ENCODE data around the gene FBXL20.

The FBXL20 gene

GRCh38 chr17:39213852-39214251, 187.6 kb downstream of the FBXL20 start:
- Mint-ChIP-seq H3K4me3 (no peak overlapping the region), H3K9me3 (no peaks in the 10 kb centered on the region), H3K36me3 (ENCODE audit: low read depth) (no peaks in the 10 kb centered on the region), H3K4me1 (ENCODE audit: low read depth) (peaks cover 8% of the 10 kb centered on the region), H3K27me3 (ENCODE audit: low read depth) (peaks cover 31% of the 10 kb centered on the region), H3K27ac (no peak overlapping the region)
- no peak for DNase-seq (ENCODE audit: low spot score)

DNA sequence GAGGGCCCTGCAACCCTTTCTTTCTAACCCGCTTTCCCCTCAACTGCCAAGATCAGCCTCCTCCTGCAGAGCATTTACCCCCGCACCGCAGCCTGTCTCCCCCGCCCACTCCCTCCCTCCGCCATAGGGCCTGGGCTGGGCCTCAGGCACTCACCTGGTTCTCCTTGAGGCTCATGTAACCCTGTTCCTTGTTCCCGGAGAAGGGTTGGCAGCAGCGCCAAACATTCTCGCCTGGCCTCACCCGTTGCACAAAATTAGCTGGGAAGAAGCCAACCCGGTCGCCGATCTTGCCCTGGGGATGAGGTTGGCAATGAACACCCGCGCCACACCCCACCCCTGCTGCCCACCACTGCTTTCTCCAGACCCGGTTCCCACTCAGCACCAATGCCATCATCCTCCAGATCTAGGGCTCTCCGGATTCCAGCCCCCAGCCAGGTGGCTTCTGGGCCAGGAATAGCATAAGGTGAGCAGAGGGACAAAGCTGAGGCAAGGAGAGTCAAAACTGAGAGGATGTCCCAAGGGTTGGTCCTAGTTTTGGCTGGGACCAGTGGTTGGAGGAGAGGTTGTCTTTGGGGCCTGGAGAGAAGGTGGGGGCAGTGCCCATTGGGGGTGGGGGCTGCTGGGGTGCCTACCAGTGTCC, 188.5 kb downstream of the FBXL20 start:
- no peak overlapping the region for H3K4me3 Mint-ChIP-seq
- peaks cover 24% of the 10 kb centered on the region for H3K27me3 Mint-ChIP-seq (ENCODE audit: low read depth)

GRCh38 chr17:39212195-39212810, 189.1 kb downstream of the FBXL20 start:
- H3K4me1 Mint-ChIP-seq (ENCODE audit: low read depth): peaks cover 9% of the 10 kb centered on the region
- no peak overlapping the region for H3K4me3 Mint-ChIP-seq
- peaks cover 22% of the 10 kb centered on the region for H3K27me3 Mint-ChIP-seq (ENCODE audit: low read depth)
- H3K36me3 Mint-ChIP-seq (ENCODE audit: low read depth): no peaks in the 10 kb centered on the region
- H3K9me3 Mint-ChIP-seq: no peaks in the 10 kb centered on the region
- no peak overlapping the region for H3K27ac Mint-ChIP-seq
- DNase-seq (ENCODE audit: low spot score): no peak

More for the DNA sequence above, 188.5 kb downstream of the FBXL20 start:
- DNase-seq (ENCODE audit: low spot score): no peak
- H3K27ac Mint-ChIP-seq: no peak overlapping the region
- H3K9me3 Mint-ChIP-seq: no peaks in the 10 kb centered on the region
- H3K36me3 Mint-ChIP-seq (ENCODE audit: low read depth): no peaks in the 10 kb centered on the region
- H3K4me1 Mint-ChIP-seq (ENCODE audit: low read depth): peaks cover 9% of the 10 kb centered on the region

DNA sequence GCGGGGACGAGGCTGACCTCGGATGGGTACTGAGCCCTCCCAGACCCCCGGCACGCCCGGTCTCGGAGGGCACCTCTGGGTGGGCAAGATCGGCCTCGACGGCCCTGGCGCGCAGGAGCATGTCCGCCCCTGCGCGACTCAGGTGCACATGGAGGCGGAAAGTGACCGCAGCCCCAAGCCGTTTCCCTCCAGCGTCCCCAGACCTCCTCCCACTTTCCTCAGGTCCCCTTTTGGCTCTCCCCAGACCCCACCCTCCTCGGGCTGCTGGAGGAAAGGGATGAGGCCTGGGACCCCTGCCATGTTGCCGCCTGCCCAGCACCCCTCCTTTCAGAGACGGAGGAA, 191.4 kb downstream of the FBXL20 start:
- peaks cover 9% of the 10 kb centered on the region for H3K27me3 Mint-ChIP-seq (ENCODE audit: low read depth)
- no peak for DNase-seq (ENCODE audit: low spot score)
- peaks cover 2% of the 10 kb centered on the region for H3K36me3 Mint-ChIP-seq (ENCODE audit: low read depth)
- no peak overlapping the region for H3K27ac Mint-ChIP-seq
- H3K4me3 Mint-ChIP-seq: peak overlapping the region; percentile 59
- no peaks in the 10 kb centered on the region for H3K9me3 Mint-ChIP-seq
- peaks cover 12% of the 10 kb centered on the region for H3K4me1 Mint-ChIP-seq (ENCODE audit: low read depth)

DNA sequence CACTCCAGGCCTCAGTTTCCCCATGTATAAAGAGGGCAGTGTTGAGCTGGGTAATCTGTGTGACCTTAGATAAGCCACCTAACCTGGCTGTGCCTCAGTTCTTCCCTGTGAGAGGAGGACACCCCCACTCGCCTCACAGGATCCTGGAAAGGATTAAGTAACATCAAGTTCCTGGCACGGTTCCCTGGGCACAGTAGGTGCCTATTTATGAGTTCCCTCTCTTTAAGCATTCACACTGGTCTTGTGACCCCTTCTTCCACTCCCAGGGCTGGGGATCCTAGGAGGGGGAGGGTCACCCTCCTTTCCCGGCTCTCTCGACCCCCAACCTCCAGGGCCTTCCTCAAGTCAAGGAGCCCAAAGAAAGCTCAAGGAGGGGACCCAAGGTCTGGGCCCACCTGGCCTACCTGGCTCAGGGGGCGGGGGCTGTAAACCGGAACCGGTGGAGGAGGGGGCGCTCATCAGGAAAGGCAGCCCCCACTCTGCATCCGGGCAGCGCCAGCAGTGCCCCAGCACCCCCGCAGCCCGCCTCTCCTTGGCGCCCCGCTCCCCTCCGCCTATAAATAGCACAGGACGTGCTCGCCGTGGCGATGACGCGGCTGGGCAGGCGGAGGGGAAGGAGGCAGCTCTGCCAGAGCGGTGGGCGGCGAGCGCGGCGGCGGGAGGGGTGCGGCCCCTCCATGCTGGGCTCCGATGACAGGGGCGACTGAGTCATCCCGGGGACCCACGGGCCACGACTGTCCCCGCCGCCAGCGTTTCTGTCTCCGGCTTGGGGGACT, 191.9 kb downstream of the FBXL20 start:
- peaks cover 7% of the 10 kb centered on the region for H3K36me3 Mint-ChIP-seq (ENCODE audit: low read depth)
- peak overlapping the region; percentile 32 for H3K4me3 Mint-ChIP-seq
- H3K27ac Mint-ChIP-seq: no peak overlapping the region
- H3K27me3 Mint-ChIP-seq (ENCODE audit: low read depth): peaks cover 9% of the 10 kb centered on the region
- H3K9me3 Mint-ChIP-seq: no peaks in the 10 kb centered on the region
- peak; percentile 77 for DNase-seq (ENCODE audit: low spot score)
- H3K4me1 Mint-ChIP-seq (ENCODE audit: low read depth): peaks cover 12% of the 10 kb centered on the region

DNA sequence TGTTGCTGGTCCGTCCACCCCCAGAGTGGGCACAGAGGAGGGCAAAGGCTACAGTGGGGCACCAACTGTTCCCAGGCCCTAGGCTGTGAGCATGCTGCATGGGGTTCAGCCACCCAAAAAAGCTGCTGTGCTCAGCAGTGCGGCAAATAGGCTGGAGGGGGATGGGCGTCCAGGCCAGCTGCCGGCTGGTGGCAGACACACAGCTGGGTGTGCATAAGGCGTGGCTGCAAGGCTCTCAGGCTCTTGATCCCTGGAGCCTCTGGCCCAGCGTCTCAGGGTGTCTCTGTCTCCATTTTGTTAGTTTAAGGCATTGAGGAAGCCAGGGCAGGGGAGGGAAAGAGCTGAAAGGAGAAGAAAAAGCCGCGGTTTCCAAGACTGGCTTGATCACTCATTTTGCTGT, 192.5 kb downstream of the FBXL20 start:
- H3K27ac Mint-ChIP-seq: no peak overlapping the region

GRCh38 chr17:39208136-39208535, 193.3 kb downstream of the FBXL20 start:
- H3K27me3 Mint-ChIP-seq (ENCODE audit: low read depth): peaks cover 9% of the 10 kb centered on the region
- H3K9me3 Mint-ChIP-seq: no peaks in the 10 kb centered on the region
- no peak for DNase-seq (ENCODE audit: low spot score)
- no peak overlapping the region for H3K27ac Mint-ChIP-seq
- peaks cover 17% of the 10 kb centered on the region for H3K4me1 Mint-ChIP-seq (ENCODE audit: low read depth)
- H3K36me3 Mint-ChIP-seq (ENCODE audit: low read depth): peaks cover 18% of the 10 kb centered on the region
- H3K4me3 Mint-ChIP-seq: no peak overlapping the region

More for the DNA sequence above, 192.5 kb downstream of the FBXL20 start:
- Mint-ChIP-seq H3K9me3 (no peaks in the 10 kb centered on the region), H3K27me3 (ENCODE audit: low read depth) (peaks cover 9% of the 10 kb centered on the region), H3K4me3 (no peak overlapping the region), H3K36me3 (ENCODE audit: low read depth) (peaks cover 12% of the 10 kb centered on the region), H3K4me1 (ENCODE audit: low read depth) (peaks cover 15% of the 10 kb centered on the region)
- DNase-seq (ENCODE audit: low spot score): no peak

DNA sequence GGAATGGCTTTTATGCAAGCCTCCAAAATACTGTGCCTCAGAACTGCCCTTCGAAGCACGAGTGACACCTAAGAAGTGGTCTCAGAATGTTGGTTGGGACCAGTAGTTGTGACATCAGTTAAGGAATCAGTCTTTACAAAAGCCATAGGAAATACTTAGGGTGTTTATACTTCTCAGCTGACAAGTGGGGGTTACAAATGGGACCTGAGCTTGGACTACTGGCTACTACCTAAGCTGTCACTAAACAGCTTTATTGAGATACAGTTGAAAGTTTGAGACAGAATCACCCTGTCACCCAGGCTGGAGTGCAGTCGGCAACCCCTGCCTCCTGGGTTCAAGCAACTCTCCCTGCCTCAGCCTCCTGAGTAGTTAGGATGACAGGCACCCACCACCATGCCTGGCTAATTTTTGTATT, 196.3 kb downstream of the FBXL20 start:
- Mint-ChIP-seq H3K4me3 (no peak overlapping the region), H3K9me3 (no peaks in the 10 kb centered on the region), H3K27ac (peak overlapping the region; percentile 41), H3K27me3 (ENCODE audit: low read depth) (peaks cover 3% of the 10 kb centered on the region), H3K4me1 (ENCODE audit: low read depth) (peaks cover 30% of the 10 kb centered on the region), H3K36me3 (ENCODE audit: low read depth) (peaks cover 43% of the 10 kb centered on the region)
- no peak for DNase-seq (ENCODE audit: low spot score)

GRCh38 chr17:39204245-39204644, 197.2 kb downstream of the FBXL20 start:
- no peaks in the 10 kb centered on the region for H3K9me3 Mint-ChIP-seq
- no peak for DNase-seq (ENCODE audit: low spot score)
- no peaks in the 10 kb centered on the region for H3K27me3 Mint-ChIP-seq (ENCODE audit: low read depth)
- H3K4me1 Mint-ChIP-seq (ENCODE audit: low read depth): peaks cover 31% of the 10 kb centered on the region
- no peak overlapping the region for H3K4me3 Mint-ChIP-seq
- H3K27ac Mint-ChIP-seq: peak overlapping the region; percentile 56
- peaks cover 45% of the 10 kb centered on the region for H3K36me3 Mint-ChIP-seq (ENCODE audit: low read depth)
